Cardiac fibroblast (primary cell): ENCODE results near the gene IQCC.
"Not testable (repeated sequence)": the region's sequence is repeated elsewhere in the genome, so short reads cannot be mapped to it uniquely, and the experiment has no call there.

Experiments
- DNase-seq, 2 donors: peaks; one replicate each; pipeline versions ENCODE4 v3.0.0 to v3.0.0-alpha.2; 2010; ENCODE audit warnings: low read depth in 2 of 2
- H3K4me3 ChIP-seq, 2 donors: replicated peaks in 1 of 2; 1 replicate in 1 of 2; 2 replicates in 1 of 2; pipeline ENCODE4 v1.5.1; 2011; ENCODE audit warnings: low read depth in 2 of 2, low read length in 2 of 2, mild to moderate bottlenecking in 2 of 2, moderate library complexity in 1 of 2
- TF ChIP-seq, protein P1 (sequence below): IDR thresholded peaks from one replicate; pipeline ENCODE4 v1.5.1; 2011; ENCODE audit warnings: low read depth, mild to moderate bottlenecking, low read length, inconsistent platforms

The IQCC gene

DNA sequence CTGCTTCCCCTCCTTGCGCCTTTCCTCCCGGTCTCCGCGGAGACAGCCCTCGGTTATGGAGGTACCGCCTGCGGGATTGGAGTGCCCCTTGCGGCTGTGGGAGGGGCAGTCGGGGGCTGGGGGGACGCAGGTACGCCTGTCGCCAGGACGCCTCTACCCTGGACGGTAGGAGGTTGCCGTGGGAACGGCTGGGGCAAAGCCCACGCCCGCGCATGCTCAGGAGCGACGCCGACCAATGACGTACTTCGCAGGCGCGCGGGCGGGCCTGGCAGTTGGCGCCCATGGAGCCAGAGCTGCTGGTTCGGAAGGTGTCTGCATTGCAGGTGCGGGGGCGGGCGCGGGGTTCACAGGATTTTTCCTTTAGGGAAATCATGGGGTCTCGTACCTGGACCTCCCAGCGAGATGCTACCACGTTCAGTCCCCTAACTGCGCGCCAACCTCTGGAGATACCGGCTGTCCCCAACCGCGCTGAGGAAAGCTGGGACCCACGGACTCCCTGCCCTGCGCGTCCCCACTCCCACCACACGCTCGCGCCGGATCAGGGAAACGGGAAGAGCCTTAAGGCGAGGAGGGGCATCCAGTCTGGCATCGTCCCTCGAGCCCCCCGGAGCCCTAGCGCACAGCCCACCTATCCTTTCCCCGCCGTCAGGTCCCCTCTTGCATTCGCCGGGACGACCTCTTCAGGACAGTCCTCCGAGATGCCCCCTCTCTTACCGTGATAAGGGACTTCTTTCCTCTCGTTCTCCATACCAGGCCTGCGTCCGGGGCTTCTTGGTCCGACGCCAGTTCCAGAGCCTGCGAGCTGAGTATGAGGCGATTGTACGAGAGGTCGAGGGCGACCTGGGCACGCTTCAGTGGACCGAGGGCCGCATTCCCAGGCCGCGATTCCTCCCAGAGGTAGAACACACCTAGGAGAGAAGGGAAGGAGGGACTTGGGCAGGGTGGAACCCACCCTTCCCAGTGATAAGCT lies at the start of gene IQCC:
Gene IQCC (plus strand): TSS at position 271 of the 970 bp plus-strand sequence. CDS start 11 bp downstream, at position 282.
- H3K4me3 ChIP-seq, result peak within 1 kb of the TSS; percentile 75 to 79
- DNase-seq, result peak; percentile 77 to 84
- TF ChIP-seq, protein P1, sequence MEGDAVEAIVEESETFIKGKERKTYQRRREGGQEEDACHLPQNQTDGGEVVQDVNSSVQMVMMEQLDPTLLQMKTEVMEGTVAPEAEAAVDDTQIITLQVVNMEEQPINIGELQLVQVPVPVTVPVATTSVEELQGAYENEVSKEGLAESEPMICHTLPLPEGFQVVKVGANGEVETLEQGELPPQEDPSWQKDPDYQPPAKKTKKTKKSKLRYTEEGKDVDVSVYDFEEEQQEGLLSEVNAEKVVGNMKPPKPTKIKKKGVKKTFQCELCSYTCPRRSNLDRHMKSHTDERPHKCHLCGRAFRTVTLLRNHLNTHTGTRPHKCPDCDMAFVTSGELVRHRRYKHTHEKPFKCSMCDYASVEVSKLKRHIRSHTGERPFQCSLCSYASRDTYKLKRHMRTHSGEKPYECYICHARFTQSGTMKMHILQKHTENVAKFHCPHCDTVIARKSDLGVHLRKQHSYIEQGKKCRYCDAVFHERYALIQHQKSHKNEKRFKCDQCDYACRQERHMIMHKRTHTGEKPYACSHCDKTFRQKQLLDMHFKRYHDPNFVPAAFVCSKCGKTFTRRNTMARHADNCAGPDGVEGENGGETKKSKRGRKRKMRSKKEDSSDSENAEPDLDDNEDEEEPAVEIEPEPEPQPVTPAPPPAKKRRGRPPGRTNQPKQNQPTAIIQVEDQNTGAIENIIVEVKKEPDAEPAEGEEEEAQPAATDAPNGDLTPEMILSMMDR, result no peak

GRCh38 chr1:32159189-32159588 lies 46.3 kb upstream of the IQCC start:
- no peak overlapping the region for H3K4me3 ChIP-seq
- TF ChIP-seq, protein P1, result no peak
- DNase-seq, result no peak

DNA sequence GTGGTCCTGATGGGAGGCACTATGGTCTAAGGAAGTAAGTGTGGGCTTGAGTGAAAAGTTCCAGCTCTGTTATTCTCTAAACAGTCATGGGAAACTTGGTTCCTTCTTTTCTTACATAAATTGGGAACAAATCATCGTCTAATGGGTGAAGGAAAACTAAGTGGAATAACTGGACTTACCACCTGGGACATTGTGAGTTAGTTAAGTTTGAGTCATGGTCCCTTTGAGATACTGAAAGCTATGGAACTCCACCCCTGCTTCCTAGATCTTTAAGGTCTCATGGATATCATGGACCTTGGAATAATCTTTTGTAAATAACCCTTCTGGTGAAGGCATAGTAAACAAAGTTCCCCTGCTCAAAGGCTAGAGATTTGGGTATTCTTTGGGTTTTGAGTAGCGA lies 42.1 kb upstream of the IQCC start:
- TF ChIP-seq, protein P1, result no peak
- no peak for DNase-seq
- no peak overlapping the region for H3K4me3 ChIP-seq

DNA sequence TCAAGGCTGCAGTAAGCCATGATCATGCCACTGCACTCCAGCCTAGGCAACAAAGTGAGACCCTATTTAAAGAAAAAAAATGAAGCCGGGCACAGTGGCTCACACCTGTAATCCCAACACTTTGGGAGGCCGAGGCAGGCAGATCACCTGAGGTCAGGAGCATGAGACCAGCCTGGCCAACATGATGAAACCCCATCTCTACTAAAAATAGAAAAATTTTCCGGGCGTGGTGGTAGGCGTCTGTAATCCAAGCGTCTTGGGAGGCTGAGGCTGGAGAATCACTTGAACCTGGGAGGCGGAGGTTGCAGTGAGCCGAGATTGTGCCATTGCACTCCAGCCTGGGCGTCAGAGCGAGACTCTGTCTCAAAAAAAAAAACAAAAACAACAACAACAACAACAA lies 39.8 kb upstream of the IQCC start:
- DNase-seq, H3K4me3 ChIP-seq: not testable (repeated sequence)

DNA sequence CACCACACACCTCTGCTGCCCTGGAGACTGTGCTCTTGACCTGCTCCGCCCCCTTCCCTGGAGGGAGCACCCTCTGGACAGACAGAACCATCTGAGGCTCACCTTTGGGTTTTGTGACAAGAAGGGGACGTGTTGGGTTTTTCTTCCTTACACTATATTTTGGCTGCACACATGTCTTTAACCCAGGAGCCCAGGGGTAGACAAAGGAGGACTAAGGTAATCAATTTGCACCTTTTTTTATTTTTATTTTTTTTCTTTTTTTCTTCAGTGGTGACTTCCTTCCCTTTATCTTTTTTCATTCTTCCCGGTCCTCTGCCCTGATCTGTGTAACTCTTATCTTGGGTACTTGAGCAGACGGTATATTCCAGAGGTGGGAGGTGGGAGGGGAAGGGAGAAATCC lies 34.5 kb upstream of the IQCC start:
- no peak overlapping the region for H3K4me3 ChIP-seq
- TF ChIP-seq, protein P1, result no peak
- DNase-seq, result no peak

- no peak overlapping the region for H3K4me3 ChIP-seq
- peak; percentile 24 to 62 for DNase-seq
- TF ChIP-seq, protein P1, result no peak
Measured at GRCh38 chr1:32172621-32173245, 32.7 kb upstream of the IQCC start.
